ENCODE results near the gene LZTR1.

DNA sequence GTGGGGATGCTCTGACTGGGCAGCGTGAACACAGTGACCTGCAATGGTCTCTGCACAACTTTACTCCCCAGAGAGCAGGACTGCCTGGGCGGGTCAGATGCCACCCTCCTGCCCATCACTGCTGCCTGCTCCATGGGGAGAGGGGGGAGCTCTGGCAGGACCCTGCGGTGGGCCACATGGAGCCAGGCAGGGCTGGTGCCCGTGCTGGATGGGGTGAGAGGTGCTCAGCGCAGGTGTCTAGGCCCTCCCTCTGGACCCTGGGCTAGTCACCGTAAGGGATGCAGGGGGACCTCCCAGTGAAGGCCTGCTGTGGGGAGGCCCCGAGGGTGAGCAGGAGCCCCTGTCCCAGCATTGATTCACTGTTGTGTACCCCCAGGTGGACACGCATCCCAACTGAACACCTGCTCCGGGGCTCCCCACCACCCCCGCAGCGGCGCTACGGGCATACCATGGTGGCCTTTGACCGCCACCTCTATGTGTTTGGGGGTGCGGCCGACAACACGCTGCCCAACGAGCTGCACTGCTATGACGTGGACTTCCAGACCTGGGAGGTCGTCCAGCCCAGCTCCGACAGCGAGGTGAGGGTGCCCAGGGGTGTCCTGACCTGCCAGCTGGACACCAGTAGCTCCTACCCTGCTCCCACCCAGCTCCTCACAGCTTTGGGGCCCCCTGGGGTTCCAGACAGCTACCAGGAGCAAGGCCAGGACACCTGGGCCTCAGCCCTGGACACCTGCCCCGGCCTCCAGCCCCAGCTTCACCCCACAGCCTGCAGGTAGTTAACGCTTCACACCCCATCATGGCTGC, 9.4 kb downstream of the LZTR1 start:
- no peak for TF ChIP-seq POLR2A (IDR thresholded peaks at IDR 0.05; ENCODE audit: control extremely low read depth in 1 of 2, low read depth in 2 of 2, low read length in 2 of 2)
- TF ChIP-seq, protein P1, sequence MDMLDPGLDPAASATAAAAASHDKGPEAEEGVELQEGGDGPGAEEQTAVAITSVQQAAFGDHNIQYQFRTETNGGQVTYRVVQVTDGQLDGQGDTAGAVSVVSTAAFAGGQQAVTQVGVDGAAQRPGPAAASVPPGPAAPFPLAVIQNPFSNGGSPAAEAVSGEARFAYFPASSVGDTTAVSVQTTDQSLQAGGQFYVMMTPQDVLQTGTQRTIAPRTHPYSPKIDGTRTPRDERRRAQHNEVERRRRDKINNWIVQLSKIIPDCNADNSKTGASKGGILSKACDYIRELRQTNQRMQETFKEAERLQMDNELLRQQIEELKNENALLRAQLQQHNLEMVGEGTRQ (IDR thresholded peaks at IDR 0.05; ENCODE audit: low read length) = no peak
- TF ChIP-seq, protein P2, sequence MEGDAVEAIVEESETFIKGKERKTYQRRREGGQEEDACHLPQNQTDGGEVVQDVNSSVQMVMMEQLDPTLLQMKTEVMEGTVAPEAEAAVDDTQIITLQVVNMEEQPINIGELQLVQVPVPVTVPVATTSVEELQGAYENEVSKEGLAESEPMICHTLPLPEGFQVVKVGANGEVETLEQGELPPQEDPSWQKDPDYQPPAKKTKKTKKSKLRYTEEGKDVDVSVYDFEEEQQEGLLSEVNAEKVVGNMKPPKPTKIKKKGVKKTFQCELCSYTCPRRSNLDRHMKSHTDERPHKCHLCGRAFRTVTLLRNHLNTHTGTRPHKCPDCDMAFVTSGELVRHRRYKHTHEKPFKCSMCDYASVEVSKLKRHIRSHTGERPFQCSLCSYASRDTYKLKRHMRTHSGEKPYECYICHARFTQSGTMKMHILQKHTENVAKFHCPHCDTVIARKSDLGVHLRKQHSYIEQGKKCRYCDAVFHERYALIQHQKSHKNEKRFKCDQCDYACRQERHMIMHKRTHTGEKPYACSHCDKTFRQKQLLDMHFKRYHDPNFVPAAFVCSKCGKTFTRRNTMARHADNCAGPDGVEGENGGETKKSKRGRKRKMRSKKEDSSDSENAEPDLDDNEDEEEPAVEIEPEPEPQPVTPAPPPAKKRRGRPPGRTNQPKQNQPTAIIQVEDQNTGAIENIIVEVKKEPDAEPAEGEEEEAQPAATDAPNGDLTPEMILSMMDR (IDR thresholded peaks at IDR 0.05; ENCODE audit: control extremely low read depth in 1 of 3, insufficient read depth in 1 of 3, low read depth in 1 of 3, low read length in 3 of 3) = no peak
- TF ChIP-seq RXRA (IDR thresholded peaks at IDR 0.05; ENCODE audit: insufficient read depth, low read depth, low read length) = no peak
